HG03442 (cell line): ENCODE results near the gene C12orf57.

ENCODE experiments used
- ATAC-seq: cut with Tn5 transposase; IDR thresholded peaks from one replicate; pipeline ENCODE4 v1.9.1; 2021; ENCODE audit warnings: mild to moderate bottlenecking, moderate library complexity; ENCODE audit not compliant: unreplicated experiment

Gene C12orf57

GRCh38 chr12:6987956-6988553 is 44.2 kb downstream of the C12orf57 start:
- no peak for ATAC-seq
